NCI-H146 treated with DMSO at 0.1 percent for 48 hours (cell line): ENCODE measurements around the gene CYFIP1.

ENCODE experiments used
- DNase-seq: peaks from one replicate; lab custom pipeline; 2025; ENCODE audit not compliant: unreplicated experiment; lab: John Stamatoyannopoulos, UW

Gene CYFIP1

DNA sequence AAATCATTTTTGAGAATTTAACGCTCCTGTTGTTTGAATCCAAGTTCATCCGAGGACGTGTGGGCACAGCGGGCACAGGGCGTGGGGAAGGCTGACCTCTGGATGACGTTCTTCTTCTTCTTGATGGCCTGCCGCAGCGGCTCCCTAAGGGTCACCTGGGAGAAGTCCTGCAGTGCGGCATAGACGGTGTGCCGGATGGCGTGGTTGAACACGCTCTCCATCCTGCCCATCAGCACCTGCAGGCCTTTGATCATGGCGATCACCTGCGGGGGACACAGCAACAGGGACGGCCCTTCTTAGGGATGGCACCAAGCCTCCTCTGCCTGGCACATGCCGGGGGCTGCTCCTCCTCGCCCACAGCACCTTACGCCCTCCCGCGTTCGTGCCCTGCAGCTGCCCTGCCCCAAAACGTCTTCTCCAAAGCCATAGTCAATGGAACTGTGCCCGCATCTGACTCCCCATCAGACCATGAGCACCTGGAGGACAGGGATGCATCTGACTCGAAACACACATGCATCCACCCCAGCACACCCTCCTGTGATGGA lies 61.5 kb downstream of the CYFIP1 start:
- DNase-seq = no peak

DNA sequence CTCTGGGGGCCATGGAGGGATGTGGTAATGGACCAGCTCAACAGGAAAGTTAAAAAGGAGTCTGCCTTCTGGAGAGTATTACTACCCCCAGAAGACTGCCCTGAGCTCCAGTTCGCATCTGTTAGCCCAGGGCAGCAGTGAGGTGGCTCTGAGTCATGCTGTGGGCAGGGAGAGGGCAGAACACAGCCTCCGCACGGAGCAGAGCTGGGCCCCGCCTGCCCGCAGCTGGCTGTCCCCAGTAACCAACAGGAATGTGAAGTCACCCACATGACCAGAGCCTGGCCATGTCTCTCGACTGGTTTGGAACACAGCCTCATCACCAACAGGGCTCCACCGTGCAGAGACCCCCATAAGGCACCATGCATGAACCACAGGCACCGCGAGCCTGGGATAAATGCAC lies 62.1 kb downstream of the CYFIP1 start:
- no peak for DNase-seq

DNA sequence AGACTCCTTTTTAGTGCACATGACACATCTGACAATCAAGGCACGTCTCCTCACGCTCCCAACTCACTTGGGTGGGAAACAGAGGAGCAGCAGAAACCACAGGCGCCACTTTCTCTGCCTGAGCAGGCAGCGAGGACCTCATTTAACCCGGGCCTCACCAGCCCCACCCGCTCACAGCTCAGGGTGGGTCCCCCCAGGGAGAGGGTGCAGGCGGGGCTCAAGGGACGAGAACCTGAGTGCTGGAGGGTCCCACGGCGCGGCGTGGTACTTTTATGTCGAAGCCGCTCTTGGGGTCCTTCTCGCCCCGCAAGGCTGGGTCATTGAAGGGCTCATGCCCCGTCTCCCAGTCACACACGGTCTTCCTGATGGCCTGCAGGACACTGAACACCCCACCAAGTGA lies 62.6 kb downstream of the CYFIP1 start:
- no peak for DNase-seq

DNA sequence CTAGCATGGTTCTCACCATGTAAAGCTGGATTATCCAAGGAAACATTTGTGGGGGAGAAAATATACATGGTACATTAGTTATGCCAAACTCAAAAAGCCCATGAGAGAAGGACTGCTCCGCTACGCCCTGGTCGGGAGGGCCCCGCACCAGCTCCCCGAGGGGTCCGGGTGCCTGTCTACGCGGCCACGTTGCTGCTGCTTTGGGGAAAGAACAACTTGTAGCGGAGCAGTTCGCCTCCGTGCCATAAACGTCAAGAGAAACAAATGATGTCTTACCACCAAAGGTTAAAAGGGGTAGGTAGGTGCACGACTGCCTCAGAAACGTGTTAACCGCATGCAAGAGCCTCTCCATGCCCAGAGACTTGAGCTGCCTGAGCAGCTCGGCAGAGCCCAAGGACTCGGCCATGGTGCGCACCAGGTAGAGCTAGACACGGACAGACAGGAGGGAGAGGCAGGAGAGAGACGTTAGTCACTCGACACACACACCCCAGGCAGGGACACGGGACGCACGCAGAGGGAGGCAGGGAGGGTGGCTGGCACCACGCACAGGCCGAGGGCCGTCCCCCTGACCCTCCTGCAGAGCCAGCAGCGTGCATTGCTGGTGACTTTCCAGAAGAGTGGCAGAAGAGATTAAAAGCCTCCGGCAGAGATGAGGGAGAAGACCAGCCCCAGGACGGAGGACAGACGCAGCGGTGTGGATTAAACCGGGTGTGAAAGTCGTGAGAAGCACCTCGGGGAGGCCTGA lies 63.4 kb downstream of the CYFIP1 start:
- no peak for DNase-seq

DNA sequence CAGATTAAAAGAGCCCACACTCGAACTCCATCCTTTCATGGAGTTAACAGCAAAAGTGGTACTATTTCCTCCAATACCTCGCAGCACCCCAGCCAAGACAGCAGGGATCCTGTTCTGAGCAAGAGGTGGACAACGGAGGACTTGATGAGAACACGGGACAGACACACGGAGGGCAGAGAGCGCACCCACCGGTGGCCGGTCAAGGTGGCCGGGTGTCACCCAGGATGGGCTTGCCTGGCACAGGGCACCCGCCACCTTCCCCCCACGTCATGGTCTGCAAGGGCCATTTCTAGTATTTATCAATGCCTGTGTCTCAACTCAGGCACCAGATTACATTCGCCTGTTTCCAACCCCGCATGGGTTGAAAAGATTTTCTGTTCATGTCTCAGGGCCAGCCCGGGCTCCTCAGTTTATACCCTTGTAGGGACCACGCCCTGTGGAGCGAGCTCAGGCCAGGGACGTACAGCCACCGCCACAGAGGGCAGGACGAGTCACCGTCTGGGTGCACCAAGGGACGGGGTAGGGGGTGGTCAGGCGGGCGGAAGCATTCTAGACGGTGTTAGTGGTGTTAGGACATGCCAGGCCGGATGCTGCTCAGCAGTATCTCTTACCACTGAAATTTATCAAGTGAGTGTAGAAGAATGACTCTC lies 64.2 kb downstream of the CYFIP1 start:
- DNase-seq = no peak

DNA sequence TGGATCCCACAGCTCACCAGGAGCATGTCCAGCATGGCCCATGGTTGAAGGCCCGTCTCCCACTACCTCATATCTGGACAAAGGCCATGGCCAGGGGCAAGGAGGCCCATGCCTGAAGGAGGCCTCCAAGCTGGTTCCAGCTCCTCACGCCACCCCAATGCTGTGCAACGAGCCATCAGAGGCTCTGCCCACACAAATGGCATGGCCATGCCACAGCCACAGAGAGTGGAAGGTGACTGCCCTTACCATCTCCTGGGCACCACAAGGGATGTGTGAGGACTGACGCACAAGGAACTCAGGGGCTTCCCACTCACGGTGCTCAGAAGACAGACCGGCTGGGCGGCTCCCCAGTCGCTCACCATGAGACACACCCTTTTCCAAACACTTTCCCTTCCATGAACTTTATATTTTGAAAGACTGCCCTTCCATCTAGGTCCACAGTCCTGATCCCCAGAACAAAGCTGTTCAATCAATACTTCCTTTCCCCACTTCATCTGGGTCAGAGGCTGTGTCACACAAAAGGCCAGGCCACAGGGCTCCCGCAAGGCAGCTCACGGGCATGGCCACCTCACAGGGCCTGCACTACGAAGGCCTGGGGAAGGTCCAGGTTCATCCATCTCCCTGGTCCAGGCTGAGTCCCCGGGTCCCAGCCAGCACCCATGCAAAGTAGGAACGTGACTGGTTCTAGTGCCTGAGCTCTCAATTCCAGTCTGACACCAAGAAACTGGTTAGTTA lies 66.4 kb downstream of the CYFIP1 start:
- no peak for DNase-seq

DNA sequence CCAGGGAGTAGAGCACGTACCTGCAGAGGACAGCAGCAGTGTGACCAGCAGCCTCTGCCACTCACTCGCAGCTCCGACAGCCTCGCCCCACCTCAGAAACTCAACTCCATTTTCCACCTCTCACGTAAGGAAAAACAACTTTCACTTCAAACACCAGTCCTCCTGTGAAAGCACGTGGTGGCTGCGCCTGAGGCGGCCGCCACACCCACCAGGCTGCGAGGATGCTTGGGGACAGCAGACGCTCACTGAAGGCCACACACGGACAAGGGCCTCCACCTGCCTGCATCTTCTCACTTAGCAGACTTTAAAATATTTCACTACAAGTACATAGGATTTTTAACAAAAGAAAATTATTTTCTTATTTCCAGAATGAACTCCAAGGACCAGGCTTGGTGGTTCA lies 67.9 kb downstream of the CYFIP1 start:
- no peak for DNase-seq

DNA sequence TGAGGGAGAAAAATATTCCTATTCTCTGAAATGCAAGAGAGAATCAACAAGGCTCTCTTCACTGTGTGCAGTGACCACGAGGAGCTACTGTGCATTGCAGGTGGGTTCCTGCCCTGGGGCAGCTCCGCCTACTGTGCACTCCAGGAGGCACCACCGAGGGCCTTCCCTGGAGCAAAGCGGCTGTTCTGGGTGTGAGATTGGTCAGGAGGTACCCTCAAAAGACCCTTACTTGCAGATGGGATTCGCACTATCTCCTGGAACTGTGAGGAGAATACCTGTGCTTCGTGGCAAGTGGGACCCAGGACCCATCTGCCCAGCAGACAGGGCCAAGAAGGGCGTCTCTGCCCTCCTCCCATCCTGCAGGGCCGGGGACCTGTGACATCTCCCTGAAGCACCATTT lies 68.9 kb downstream of the CYFIP1 start:
- DNase-seq = no peak

DNA sequence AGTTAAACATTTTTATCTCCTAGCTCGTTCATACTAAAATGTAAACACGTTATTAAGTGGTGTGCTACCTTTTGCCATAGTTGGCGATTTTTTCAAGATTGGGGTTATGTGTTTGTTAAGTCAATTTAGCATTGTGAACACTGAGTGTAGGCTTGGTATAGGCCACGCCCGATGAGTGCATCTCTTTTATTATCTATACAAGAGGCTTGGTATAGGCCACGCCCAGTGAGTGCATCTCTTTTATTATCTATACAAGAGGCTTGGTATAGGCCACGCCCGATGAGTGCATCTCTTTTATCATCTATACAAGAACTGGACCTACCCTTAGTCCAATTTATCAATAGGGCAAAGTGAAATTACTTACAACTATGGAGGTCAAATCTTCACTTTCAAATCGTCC lies 71.3 kb downstream of the CYFIP1 start:
- DNase-seq = no peak

DNA sequence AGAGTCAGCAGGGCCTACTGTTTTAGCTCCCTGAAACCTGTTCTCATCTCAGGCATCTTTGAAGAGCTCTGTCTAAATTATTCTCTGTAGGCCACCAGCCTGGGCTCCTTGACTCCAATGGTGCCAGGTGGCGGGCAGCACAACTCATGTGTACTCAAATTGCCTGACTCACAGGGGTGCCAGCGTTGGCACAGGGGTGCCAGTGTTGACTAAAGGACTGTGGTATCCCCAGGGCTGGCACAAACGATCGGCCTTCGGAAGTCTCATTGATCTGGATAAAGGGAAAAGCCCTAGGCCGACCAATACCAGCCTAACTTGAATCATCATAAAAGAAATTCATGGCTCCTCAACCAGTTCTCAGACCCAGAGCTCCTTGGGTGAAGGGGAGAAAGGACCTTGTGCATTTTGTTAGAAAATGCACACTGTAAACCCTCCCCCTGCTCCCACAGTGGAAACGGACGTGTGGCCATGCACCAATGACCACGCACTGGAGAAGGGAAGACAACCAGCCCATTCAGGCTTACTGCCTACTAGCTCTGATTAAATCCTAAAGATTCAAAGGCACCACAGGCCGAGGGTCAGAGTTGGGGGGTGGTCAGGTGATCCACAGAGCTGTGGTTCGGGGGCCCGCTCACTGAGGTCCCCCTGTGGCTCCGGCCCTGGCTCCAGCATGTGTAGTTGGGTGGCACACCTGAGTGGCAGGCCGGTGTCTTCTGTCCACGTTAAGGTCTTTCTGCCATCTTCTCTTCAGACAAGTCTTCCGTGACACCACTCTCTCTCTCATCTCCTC lies 72.8 kb downstream of the CYFIP1 start:
- DNase-seq = no peak

DNA sequence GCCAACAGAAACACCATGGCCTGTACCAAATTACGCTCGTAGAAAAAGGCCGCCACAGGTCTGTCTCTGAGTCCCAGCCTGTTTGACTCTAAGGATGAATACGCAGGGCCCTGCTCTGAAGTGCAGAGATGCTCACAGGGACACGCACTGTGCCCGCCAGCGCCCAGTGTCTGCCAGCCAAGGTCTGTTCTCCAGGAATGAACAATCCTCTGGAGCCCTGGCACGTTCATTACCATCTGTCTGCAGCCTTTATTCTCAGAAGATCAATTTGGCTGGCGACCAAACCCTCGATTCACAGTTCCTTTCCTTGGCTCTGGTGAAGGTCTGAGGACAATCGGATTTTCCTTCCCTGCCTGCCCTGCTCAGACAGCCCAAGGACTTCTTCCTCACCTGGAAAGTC lies 75.4 kb downstream of the CYFIP1 start:
- DNase-seq = no peak

DNA sequence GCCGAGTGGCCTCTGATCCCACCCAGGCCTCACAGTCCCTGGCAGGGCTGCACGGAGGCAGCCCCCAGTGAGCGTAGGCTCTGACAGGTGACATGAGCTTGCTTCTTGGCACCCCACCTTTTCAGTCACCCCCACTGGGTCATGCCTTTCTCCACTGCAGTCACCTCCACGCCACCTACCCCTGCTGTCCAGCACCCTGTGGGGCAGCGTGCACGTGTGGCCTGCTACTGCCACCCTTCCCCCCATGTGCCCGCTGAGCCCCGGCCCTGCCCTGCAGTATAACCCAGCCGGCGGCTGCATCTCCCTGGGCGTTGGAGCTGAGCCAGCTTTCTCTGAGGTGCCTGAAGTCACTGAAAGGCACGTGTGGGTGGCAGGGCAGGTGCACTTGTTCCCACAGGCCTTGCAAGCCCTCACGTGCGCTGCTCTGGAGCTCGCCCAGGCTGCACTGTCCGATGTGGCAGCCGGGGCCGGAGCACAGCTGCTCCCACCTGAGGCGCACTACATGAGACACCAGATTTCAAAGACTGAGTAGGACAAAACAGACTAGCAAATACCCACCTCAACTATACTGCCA lies 76.1 kb downstream of the CYFIP1 start:
- peak; percentile 12 for DNase-seq

DNA sequence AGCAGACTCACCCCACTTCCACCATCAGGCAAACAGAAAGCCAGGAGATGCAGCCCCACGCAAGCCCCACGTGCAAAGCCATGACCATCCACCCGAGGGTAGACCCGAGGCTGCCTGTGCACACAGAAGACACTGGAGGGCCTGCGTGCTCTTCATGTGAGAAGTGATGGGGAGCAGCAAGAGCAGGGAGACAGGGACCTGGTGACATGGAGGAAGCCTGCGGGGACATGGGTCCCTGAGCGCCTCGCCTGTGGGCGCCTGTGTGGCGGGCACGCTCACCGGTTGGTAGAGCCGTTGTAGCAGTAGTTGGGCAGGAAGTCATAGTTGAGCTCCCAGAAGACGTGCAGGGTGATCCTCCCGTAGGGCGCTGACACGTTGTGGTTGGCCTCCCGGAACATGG lies 76.7 kb downstream of the CYFIP1 start:
- DNase-seq = no peak

DNA sequence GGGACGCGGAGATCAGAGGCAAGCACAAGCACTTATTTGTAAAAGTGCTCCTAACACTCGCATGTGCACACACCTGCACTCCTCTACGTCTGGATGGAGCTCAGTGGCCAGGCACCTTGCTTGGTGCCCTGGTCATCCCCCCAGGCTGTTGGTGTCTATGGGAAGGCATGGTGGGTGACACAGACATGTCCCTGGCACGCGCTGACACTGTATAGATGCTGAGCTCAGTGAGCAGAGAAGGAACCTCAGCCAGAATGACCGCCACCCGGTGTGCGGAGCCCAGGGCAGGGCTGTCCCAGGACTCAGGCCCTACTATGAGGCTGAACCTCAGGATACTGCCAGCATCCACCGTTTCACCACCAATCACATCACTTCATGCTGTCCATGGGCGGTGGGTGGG lies 77.2 kb downstream of the CYFIP1 start:
- no peak for DNase-seq

DNA sequence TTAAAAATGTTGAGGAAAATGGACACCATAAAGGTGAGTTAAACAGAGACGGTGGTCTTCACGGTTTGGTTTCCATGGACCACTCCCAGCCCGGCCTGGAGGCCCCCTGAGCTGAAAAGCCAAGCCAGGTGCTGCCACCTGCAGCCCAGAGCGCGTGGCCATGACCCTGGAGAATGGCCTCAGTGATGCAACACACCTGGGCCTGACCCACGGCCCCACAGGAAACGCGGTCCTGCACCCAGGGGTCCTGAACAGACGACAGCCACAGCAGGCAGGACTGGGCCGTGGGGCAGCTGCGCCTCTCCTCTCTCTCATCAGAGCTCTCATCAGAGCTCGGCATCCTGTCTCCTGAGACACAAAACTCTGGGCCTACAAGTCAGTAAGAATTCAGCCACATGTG lies 77.6 kb downstream of the CYFIP1 start:
- DNase-seq = no peak

DNA sequence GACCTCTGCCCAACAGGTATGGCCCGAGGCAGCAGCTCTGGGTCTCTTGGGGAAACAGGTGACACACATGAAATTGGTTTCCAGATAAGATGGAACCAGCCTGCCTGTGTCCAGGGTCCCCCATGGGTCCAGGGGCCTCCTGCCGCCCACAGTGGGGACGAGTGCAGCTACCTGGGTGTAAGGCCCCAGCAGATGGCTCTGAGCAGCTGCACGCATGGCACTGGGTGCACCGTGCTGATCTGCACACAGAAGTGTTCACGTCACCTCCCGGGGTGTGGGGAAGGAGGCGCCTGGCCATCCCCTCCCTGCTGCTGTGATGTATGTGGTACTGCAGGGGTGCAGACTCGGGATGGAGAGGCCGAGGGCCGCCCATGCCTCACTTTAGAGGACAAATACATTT lies 78.1 kb downstream of the CYFIP1 start:
- DNase-seq = no peak

DNA sequence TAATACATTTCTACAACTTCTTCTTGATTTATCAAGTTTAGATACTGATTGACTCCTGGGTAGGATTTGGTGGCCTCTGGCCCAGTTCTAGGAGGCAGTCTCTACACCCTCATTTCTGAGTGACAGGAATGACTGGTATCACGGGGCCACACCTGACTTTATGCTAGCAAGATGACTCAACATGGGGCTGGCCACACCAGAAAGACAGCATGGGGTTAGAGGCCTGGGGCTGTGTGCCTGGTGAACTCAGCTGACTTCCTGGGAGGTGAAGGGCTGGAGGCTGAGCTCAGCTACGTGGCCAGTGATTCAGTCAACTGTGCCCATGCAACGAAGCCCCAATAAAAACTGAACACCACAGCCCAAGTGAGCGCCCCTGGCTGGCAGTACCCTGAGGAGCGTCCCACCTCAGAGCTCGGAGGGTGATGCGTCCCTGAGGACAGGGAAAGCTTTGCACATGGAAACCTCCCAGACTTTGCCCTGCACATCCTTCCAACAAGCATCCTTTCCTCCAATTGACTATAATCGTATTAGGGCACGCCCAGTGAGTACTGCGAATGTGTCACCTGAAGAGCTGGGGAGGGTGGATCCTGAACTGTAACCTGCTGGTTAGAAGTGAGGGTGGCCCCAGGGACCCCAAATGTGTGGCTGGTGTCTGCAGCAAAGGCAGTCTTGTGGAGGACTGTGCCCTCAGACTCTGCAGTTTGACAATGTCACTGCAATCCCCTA lies 84.5 kb downstream of the CYFIP1 start:
- DNase-seq = no peak

DNA sequence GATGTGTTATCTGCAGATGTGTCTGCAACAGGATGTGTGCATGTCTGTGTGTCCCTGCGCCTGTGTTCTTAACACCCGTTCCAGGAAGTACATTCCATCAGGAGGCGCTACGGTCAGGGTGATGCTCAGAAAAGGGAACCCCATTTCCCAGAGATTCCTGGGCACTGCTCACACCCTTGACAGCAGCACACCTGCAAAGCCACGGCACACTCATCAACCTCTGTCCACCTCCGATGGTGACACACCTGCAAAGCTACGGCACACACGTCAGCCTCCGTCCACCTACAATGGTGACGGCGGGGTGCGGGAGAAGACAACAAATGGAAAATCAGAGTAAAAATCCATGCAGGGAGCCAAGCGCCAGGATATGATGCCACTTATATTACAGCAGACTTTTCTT lies 86.3 kb downstream of the CYFIP1 start:
- no peak for DNase-seq

DNA sequence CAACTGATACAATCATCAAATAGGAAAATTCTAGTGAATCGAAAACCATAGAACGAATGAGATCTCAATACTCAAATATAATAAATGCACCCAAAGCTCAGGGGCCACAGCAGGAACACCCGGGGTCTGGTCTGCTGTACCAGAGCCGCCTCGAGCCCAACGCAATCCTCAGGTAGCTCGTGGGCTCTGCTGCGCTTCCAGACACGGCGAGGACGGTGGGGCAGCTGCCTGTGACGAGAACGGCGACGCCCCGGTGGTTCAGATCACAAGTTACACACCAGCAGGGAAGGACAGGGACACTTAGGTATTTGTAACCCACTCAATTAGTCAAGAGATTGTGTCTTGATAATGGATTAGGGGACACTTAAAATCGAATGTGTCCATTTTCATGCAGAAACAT lies 87.1 kb downstream of the CYFIP1 start:
- no peak for DNase-seq

DNA sequence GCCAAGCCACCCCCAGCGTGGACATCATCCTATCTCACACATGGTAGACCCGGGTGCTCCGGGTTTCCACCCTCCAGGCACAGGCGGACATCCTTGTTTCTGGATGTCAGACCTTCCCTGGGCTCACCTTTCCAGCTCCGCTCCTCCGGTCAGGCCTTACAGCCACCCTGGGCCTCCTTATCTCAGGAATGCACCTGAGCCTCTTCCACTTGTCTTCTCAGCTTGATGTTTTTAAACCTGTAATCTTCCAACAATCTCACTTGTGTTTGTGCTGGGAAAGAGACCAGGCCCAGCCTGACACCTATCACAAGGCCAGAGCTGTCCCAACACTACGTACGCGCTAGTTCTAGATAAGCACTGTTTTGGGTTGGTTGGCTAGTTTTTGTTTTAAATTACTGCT lies 87.8 kb downstream of the CYFIP1 start:
- no peak for DNase-seq
